Retinal pigment epithelial cell (primary cell): ENCODE results near the gene GASK1A.

Source experiments
- DNase-seq: peaks from one replicate; pipeline ENCODE4 v3.0.0-alpha.2; 2010; ENCODE audit warnings: low read depth
- H3K4me3 ChIP-seq: 2 replicates; pipeline ENCODE4 v1.5.1; 2011; ENCODE audit warnings: mild to moderate bottlenecking, low read length, control low read depth, moderate library complexity
- CTCF ChIP-seq: conservative IDR thresholded peaks from 2 replicates; pipeline ENCODE4 v1.5.1; 2011; ENCODE audit warnings: low read depth, low read length, control low read depth, inconsistent platforms

Gene GASK1A

GRCh38 chr3:43019826-43020225 lies 40.7 kb downstream of the GASK1A start:
- no peak for TF ChIP-seq CTCF
- no peak for DNase-seq
- H3K4me3 ChIP-seq = no peak overlapping the region

- TF ChIP-seq CTCF = no peak
- DNase-seq = no peak
- H3K4me3 ChIP-seq = no peak overlapping the region
These were observed 42.1 kb downstream of the GASK1A start for GRCh38 chr3:43021186-43021585.

GRCh38 chr3:43022121-43022520 lies 43.0 kb downstream of the GASK1A start:
- H3K4me3 ChIP-seq = no peak overlapping the region
- no peak for DNase-seq

GRCh38 chr3:43023066-43023465 lies 44.0 kb downstream of the GASK1A start:
- no peak overlapping the region for H3K4me3 ChIP-seq
- no peak for DNase-seq
- TF ChIP-seq CTCF = no peak

More at GRCh38 chr3:43022121-43022520, 43.0 kb downstream of the GASK1A start:
- TF ChIP-seq CTCF = no peak

- no peak for TF ChIP-seq CTCF
- DNase-seq = no peak
- H3K4me3 ChIP-seq = no peak overlapping the region
These were observed 44.6 kb downstream of the GASK1A start for GRCh38 chr3:43023746-43024145.

- DNase-seq = no peak
- no peak overlapping the region for H3K4me3 ChIP-seq
- no peak for TF ChIP-seq CTCF
These were observed 45.2 kb downstream of the GASK1A start for GRCh38 chr3:43024181-43024885.

GRCh38 chr3:43025423-43025822 lies 46.3 kb downstream of the GASK1A start:
- TF ChIP-seq CTCF = no peak
- no peak overlapping the region for H3K4me3 ChIP-seq
- DNase-seq = no peak
